H9 (cell line): ENCODE measurements around the gene SAV1. TPM values are rescaled to one million over a fixed set of nuclear protein-coding genes. Genes with fewer than 3 reads are reported as not detected.

Experiments
- DNase-seq: peaks from one replicate; pipeline ENCODE4 v3.0.0-alpha.2; 2017
- H2AFZ ChIP-seq: one replicate; pipeline ENCODE4 v1.6.1; 2013; ENCODE audit warnings: mild to moderate bottlenecking, low read length, control low read depth, moderate library complexity
- H2AK5ac ChIP-seq: 2 replicates; pipeline ENCODE4 v1.6.1; 2013; ENCODE audit warnings: low read length, control low read depth, mixed read lengths; ENCODE audit not compliant: insufficient read length
- H2BK120ac ChIP-seq: one replicate; pipeline ENCODE4 v1.6.1; 2013; ENCODE audit warnings: low read depth, mild to moderate bottlenecking, low read length, control low read depth, inconsistent platforms; ENCODE audit not compliant: poor library complexity, severe bottlenecking
- H2BK12ac ChIP-seq: 2 replicates; pipeline ENCODE4 v1.6.1; 2013; ENCODE audit warnings: low read length, control low read depth, mixed read lengths, low read depth; ENCODE audit not compliant: insufficient read length
- H2BK15ac ChIP-seq: 2 replicates; pipeline ENCODE4 v1.6.1; 2013; ENCODE audit warnings: low read depth, low read length, control low read depth
- H2BK20ac ChIP-seq: one replicate; pipeline ENCODE4 v1.6.1; 2013; ENCODE audit warnings: low read depth, mild to moderate bottlenecking, low read length, control low read depth, inconsistent platforms; ENCODE audit not compliant: poor library complexity, severe bottlenecking
- H2BK5ac ChIP-seq: 2 replicates; pipeline ENCODE4 v1.6.1; 2013; ENCODE audit warnings: low read length, control low read depth, mixed read lengths; ENCODE audit not compliant: insufficient read length
- H3K14ac ChIP-seq: 2 replicates; pipeline ENCODE4 v1.6.1; 2013; ENCODE audit warnings: low read length, control low read depth; ENCODE audit not compliant: insufficient read depth
- H3K18ac ChIP-seq: 2 replicates; pipeline ENCODE4 v1.6.1; 2013; ENCODE audit warnings: low read depth, mild to moderate bottlenecking, mixed read lengths, low read length, control low read depth; ENCODE audit not compliant: insufficient read length
- H3K23ac ChIP-seq: 2 replicates; pipeline ENCODE4 v1.6.1; 2013; ENCODE audit warnings: low read length, control low read depth, mixed read lengths, low read depth; ENCODE audit not compliant: insufficient read length
- H3K23me2 ChIP-seq: 2 replicates; pipeline ENCODE4 v1.6.1; 2013; ENCODE audit warnings: low read depth, mild to moderate bottlenecking, mixed read lengths, low read length, control low read depth; ENCODE audit not compliant: insufficient read length, poor library complexity, severe bottlenecking
- H3K27ac ChIP-seq: 2 replicates; pipeline ENCODE4 v1.5.1; 2013; ENCODE audit warnings: low read length, control low read depth, mixed read lengths, low read depth; ENCODE audit not compliant: insufficient read length
- H3K27me3 ChIP-seq: 2 replicates; pipeline ENCODE4 v1.6.1; 2013; ENCODE audit warnings: low read length, control low read depth, inconsistent platforms; ENCODE audit not compliant: insufficient read depth
- H3K4ac ChIP-seq: 2 replicates; pipeline ENCODE4 v1.6.1; 2013; ENCODE audit warnings: low read depth, mild to moderate bottlenecking, control low read depth, inconsistent platforms, low read length, moderate library complexity
- H3K4me1 ChIP-seq: 2 replicates; pipeline ENCODE4 v1.6.1; 2013; ENCODE audit warnings: low read length, control low read depth, inconsistent platforms; ENCODE audit not compliant: insufficient read depth
- H3K4me2 ChIP-seq: 2 replicates; pipeline ENCODE4 v1.6.1; 2013; ENCODE audit warnings: low read length, control low read depth, mixed read lengths; ENCODE audit not compliant: insufficient read length, insufficient read depth
- H3K56ac ChIP-seq: 2 replicates; pipeline ENCODE4 v1.6.1; 2013; ENCODE audit warnings: low read depth, mild to moderate bottlenecking, mixed read lengths, low read length, control low read depth; ENCODE audit not compliant: insufficient read length
- H3K79me1 ChIP-seq: 2 replicates; pipeline ENCODE4 v1.6.1; 2013; ENCODE audit warnings: low read depth, mild to moderate bottlenecking, moderate library complexity, low read length, control low read depth, inconsistent platforms; ENCODE audit not compliant: insufficient read depth, poor library complexity, severe bottlenecking
- H3K79me2 ChIP-seq: 2 replicates; pipeline ENCODE4 v1.6.1; 2013; ENCODE audit warnings: low read length, control low read depth, inconsistent platforms; ENCODE audit not compliant: insufficient read depth
- H3K9ac ChIP-seq: 2 replicates; pipeline ENCODE4 v1.6.1; 2013; ENCODE audit warnings: low read length, control low read depth, mixed read lengths; ENCODE audit not compliant: insufficient read length; ENCODE audit errors: extremely low read depth
- H3K9me3 ChIP-seq: one replicate; pipeline ENCODE4 v1.6.1; 2013; ENCODE audit warnings: low read depth, low read length, inconsistent platforms; ENCODE audit not compliant: control insufficient read depth
- H3T11ph ChIP-seq: one replicate; pipeline ENCODE4 v1.6.1; 2013; ENCODE audit warnings: mild to moderate bottlenecking, low read length, control low read depth, inconsistent platforms
- H4K20me1 ChIP-seq: one replicate; pipeline ENCODE4 v1.6.1; 2013; ENCODE audit not compliant: control insufficient read depth, insufficient read length, insufficient read depth
- H4K5ac ChIP-seq: 2 replicates; pipeline ENCODE4 v1.6.1; 2013; ENCODE audit warnings: low read depth, mild to moderate bottlenecking, mixed read lengths, low read length, control low read depth; ENCODE audit not compliant: insufficient read length
- H4K8ac ChIP-seq: replicated peaks from 2 replicates; pipeline ENCODE4 v1.6.1; 2013; ENCODE audit warnings: low read length, control low read depth, mixed read lengths, low read depth; ENCODE audit not compliant: insufficient read length
- H4K91ac ChIP-seq: 2 replicates; pipeline ENCODE4 v1.6.1; 2013; ENCODE audit warnings: low read depth, mild to moderate bottlenecking, moderate library complexity, mixed read lengths, low read length, control low read depth; ENCODE audit not compliant: insufficient read length
- H3K27ac Mint-ChIP-seq, 3 experiments: 2 replicates in 2 of 3; 3 replicates in 1 of 3; pipeline ENCODE4 v1.8.0; 2020 to 2021; ENCODE audit warnings: mixed read lengths in 3 of 3, mild to moderate bottlenecking in 1 of 3, moderate library complexity in 1 of 3
- H3K27me3 Mint-ChIP-seq: 2 replicates; pipeline ENCODE4 v1.8.0; 2021; ENCODE audit warnings: low read depth, mild to moderate bottlenecking, moderate library complexity, mixed read lengths
- H3K36me3 Mint-ChIP-seq, 3 experiments: 2 replicates in 2 of 3; 3 replicates in 1 of 3; pipeline ENCODE4 v1.8.0; 2020 to 2021; ENCODE audit warnings: low read depth in 3 of 3, mixed read lengths in 3 of 3; ENCODE audit not compliant: insufficient read depth in 1 of 3
- H3K4me1 Mint-ChIP-seq, 2 experiments: 2 replicates each; pipeline ENCODE4 v1.8.0; 2020; ENCODE audit warnings: mixed read lengths in 2 of 2
- H3K4me3 Mint-ChIP-seq, 2 experiments: 2 replicates in 1 of 2; 3 replicates in 1 of 2; pipeline ENCODE4 v1.8.0; 2020 to 2021; ENCODE audit warnings: mild to moderate bottlenecking in 2 of 2, mixed read lengths in 2 of 2, moderate library complexity in 1 of 2
- H3K9me3 Mint-ChIP-seq, 2 experiments: 2 replicates in 1 of 2; 3 replicates in 1 of 2; pipeline ENCODE4 v1.8.0; 2020; ENCODE audit warnings: mild to moderate bottlenecking in 2 of 2, mixed read lengths in 2 of 2, moderate library complexity in 1 of 2
- CTCF ChIP-seq: fragments of 200-600 bp; sonication (generic); conservative IDR thresholded peaks from 3 replicates; pipeline ENCODE4 v1.8.0; 2021; ENCODE audit warnings: antibody characterized with exemption, mild to moderate bottlenecking
- WGBS: extraction: QIAGEN DNeasy Blood & Tissue Kit; methylation state at CpG from one replicate; pipeline ENCODE4 v1.1.7; 2013; ENCODE audit warnings: missing lambda C conversion rate, low lambda C conversion rate, mixed read lengths; ENCODE audit not compliant: insufficient read length; ENCODE audit errors: extremely low coverage; 5-methylcytosine and 5-hydroxymethylcytosine counted together
- total RNA-seq: library from RNA; stranded (reverse); gene quantifications from 2 replicates; pipeline ENCODE4 v1.2.1, GENCODE V29; 2021

SAV1 gene
- total RNA-seq, 1 experiment from 2014 or later, result 57.3 TPM

GRCh38 chr14:50669441-50669986 is 1.4 kb upstream of the SAV1 start:
- no peaks in the 10 kb centered on the region for H3K23me2 ChIP-seq
- no CpG with 5 or more reads among the region's 4 CpGs for WGBS
- Mint-ChIP-seq H3K36me3 (peaks cover 4 to 8% (median 7%) of the 10 kb centered on the region in 3 experiments; a peak in 6 of 7 replicates), H3K27ac (no peak overlapping the region), H3K4me1 (peaks cover 13 to 17% of the 10 kb centered on the region in 2 experiments), H3K9me3 (no peaks in the 10 kb centered on the region), H3K27me3 (no peaks in the 10 kb centered on the region), H3K4me3 (no peak overlapping the region)
- no peaks in the 10 kb centered on the region for H3K9me3 ChIP-seq
- no peak overlapping the region; the same call in 1 of the 2 replicates for H3K4ac ChIP-seq
- H3K56ac ChIP-seq, result no peak overlapping the region
- peak overlapping the region; percentile 33 for H3K18ac ChIP-seq
- peaks cover 11% of the 10 kb centered on the region; the same call in 1 of the 2 replicates for H3K79me2 ChIP-seq
- H3K9ac ChIP-seq, result peak overlapping the region; percentile 9
- peak overlapping the region; percentile 93 for H2BK12ac ChIP-seq
- no peak overlapping the region for H4K91ac ChIP-seq
- no peaks in the 10 kb centered on the region for H3K79me1 ChIP-seq
- peak overlapping the region; percentile 72 for H3K4me2 ChIP-seq
- TF ChIP-seq CTCF, result no peak
- no peak for DNase-seq
- H2AK5ac ChIP-seq, result no peak overlapping the region
- H2BK120ac ChIP-seq, result no peak overlapping the region
- H3K4me1 ChIP-seq, result peaks cover 9% of the 10 kb centered on the region
- H3K27ac ChIP-seq, result peak overlapping the region; percentile 77
- no peak overlapping the region for H2BK15ac ChIP-seq
- no peak overlapping the region for H2BK5ac ChIP-seq
- H3K27me3 ChIP-seq, result no peaks in the 10 kb centered on the region
- no peaks in the 10 kb centered on the region for H4K20me1 ChIP-seq
- H3K23ac ChIP-seq, result no peak overlapping the region
- H2BK20ac ChIP-seq, result peak overlapping the region; percentile 7
- peak overlapping the region; percentile 33; the same call in 1 of the 2 replicates for H3K14ac ChIP-seq
- peak overlapping the region; percentile 77 for H3T11ph ChIP-seq
- no peak overlapping the region for H4K8ac ChIP-seq
- H2AFZ ChIP-seq, result peak overlapping the region; percentile 69
- peak overlapping the region; percentile 86 for H4K5ac ChIP-seq
